K562 (cell line): ENCODE measurements around the gene LTB4R2. TPM values are rescaled to one million over a fixed set of nuclear protein-coding genes. Genes with fewer than 3 reads are reported as not detected.
A peak's percentile ranks its signal among the peaks of the same experiment; 100 is the strongest.

Source experiments
- CBFA2T3 ChIP-seq: fragments of 450-650 bp; IDR thresholded peaks from 2 replicates; pipeline ENCODE4 v1.6.1; 2017
- DDX20 ChIP-seq: fragments of 450-650 bp; IDR thresholded peaks from 2 replicates; pipeline ENCODE4 v1.6.1; 2016; ENCODE audit warnings: missing genetic modification characterization, low read depth, mild to moderate bottlenecking, missing compliant biosample characterization, moderate library complexity
- ILF3 ChIP-seq: fragments of 450-650 bp; IDR thresholded peaks from 2 replicates; pipeline ENCODE4 v1.6.1; 2018; ENCODE audit warnings: antibody characterized with exemption, mild to moderate bottlenecking, moderate library complexity, borderline replicate concordance
- NR1H2 ChIP-seq: sonication (generic); formaldehyde crosslinking; IDR thresholded peaks from 2 replicates; pipeline ENCODE4 v1.4.0; 2020; ENCODE audit warnings: mild to moderate bottlenecking, missing genetic modification reagents
- NR2C2 ChIP-seq, 2 experiments: fragments of 200-800 bp in 1 of 2; sonication (Bioruptor generic) in 1 of 2; sonication (generic) in 1 of 2; formaldehyde crosslinking in 1 of 2; IDR thresholded peaks; 2 replicates each; pipeline versions ENCODE4 v1.6.1 to v1.8.0; 2016 to 2022; ENCODE audit warnings: mild to moderate bottlenecking in 1 of 2, missing compliant biosample characterization in 1 of 2, missing genetic modification characterization in 1 of 2, missing genetic modification reagents in 1 of 2
- TCF7L2 ChIP-seq: fragments of 150-350 bp; IDR thresholded peaks from 2 replicates; pipeline ENCODE4 v1.6.1; 2016; ENCODE audit warnings: low read depth, mild to moderate bottlenecking, low read length, moderate library complexity
- TSC22D4 ChIP-seq: fragments of 450-650 bp; IDR thresholded peaks from 2 replicates; pipeline ENCODE4 v1.6.1; 2016; ENCODE audit warnings: missing genetic modification characterization, missing biosample characterization, control low read depth
- ZEB2 ChIP-seq: fragments of 450-650 bp; IDR thresholded peaks from 2 replicates; pipeline ENCODE4 v1.6.1; 2016
- ZNF239 ChIP-seq: fragments of 250-450 bp; sonication (Bioruptor Pico); IDR thresholded peaks from 2 replicates; pipeline ENCODE4 v1.4.0; 2020; ENCODE audit warnings: mild to moderate bottlenecking
- ZNF384 ChIP-seq: IDR thresholded peaks from 2 replicates; pipeline ENCODE4 v1.6.1; 2012; ENCODE audit warnings: low read depth, low read length, improper control_type of control experiment
- polyA plus RNA-seq, 8 experiments: library from polyadenylated mRNA; depleted of rRNA in 4 of 8; stranded (reverse) in 5 of 8; unstranded in 3 of 8; fragments of >200 nt; fragmentation: Nextera tagmentation in 2 of 8; fragmentation: Illumina TruSeq in 1 of 8; extraction: Ambion mirVana in 2 of 8; extraction: Trizol in 1 of 8; gene quantifications; 2 replicates each; pipeline versions ENCODE4 v1.2.1 to v1.2.3, GENCODE V29; 2011 to 2014; ENCODE audit warnings: inconsistent platforms in 1 of 8, missing spikeins in 1 of 8
- total RNA-seq, 7 experiments: library from RNA; depleted of rRNA in 6 of 7; stranded (reverse); fragments of >200 nt in 6 of 7; fragmentation: Illumina TruSeq in 2 of 7; extraction: Trizol in 2 of 7; gene quantifications; 2 replicates each; pipeline versions ENCODE4 v1.2.1 to v1.2.3, GENCODE V29; 2011 to 2021; ENCODE audit warnings: low replicate concordance in 1 of 7
- TF ChIP-seq, protein P1 (sequence below): fragments of 250-450 bp; sonication (Bioruptor Pico); IDR thresholded peaks from 2 replicates; pipeline ENCODE4 v1.5.0; 2021
- TF ChIP-seq, protein P2 (sequence below), 2 experiments: fragments of 450-650 bp in 1 of 2; sonication (generic) in 1 of 2; formaldehyde crosslinking in 1 of 2; IDR thresholded peaks in 1 of 2; conservative IDR thresholded peaks in 1 of 2; 2 replicates each; pipeline versions ENCODE4 v1.6.1 to v1.8.1; 2016 to 2023; ENCODE audit warnings: mild to moderate bottlenecking in 2 of 2, moderate library complexity in 2 of 2, inconsistent platforms in 1 of 2, missing genetic modification reagents in 1 of 2
- TF ChIP-seq, protein P3 (sequence below): sonication (generic); formaldehyde crosslinking; IDR thresholded peaks from 2 replicates; pipeline ENCODE4 v1.8.1; 2023; ENCODE audit warnings: mild to moderate bottlenecking, missing genetic modification reagents
- TF ChIP-seq, protein P4 (sequence below): sonication (generic); formaldehyde crosslinking; IDR thresholded peaks from 2 replicates; pipeline ENCODE4 v1.8.1; 2022; ENCODE audit warnings: missing genetic modification reagents
- TF ChIP-seq, protein P5 (sequence below): fragments of 250-450 bp; sonication (Bioruptor Pico); IDR thresholded peaks from 2 replicates; pipeline ENCODE4 v1.4.0; 2020
- TF ChIP-seq, protein P6 (sequence below): sonication (generic); formaldehyde crosslinking; IDR thresholded peaks from 2 replicates; pipeline ENCODE4 v1.8.0; 2023; ENCODE audit warnings: mild to moderate bottlenecking, missing genetic modification reagents

Gene LTB4R2
- total and polyA plus RNA-seq, 9 of the 15 experiments (the other 6 are each of a cell fraction or from before 2014, with no cell fraction given): 0.03 to 11.6 (median 2.8) TPM; not detected in 1

DNA sequence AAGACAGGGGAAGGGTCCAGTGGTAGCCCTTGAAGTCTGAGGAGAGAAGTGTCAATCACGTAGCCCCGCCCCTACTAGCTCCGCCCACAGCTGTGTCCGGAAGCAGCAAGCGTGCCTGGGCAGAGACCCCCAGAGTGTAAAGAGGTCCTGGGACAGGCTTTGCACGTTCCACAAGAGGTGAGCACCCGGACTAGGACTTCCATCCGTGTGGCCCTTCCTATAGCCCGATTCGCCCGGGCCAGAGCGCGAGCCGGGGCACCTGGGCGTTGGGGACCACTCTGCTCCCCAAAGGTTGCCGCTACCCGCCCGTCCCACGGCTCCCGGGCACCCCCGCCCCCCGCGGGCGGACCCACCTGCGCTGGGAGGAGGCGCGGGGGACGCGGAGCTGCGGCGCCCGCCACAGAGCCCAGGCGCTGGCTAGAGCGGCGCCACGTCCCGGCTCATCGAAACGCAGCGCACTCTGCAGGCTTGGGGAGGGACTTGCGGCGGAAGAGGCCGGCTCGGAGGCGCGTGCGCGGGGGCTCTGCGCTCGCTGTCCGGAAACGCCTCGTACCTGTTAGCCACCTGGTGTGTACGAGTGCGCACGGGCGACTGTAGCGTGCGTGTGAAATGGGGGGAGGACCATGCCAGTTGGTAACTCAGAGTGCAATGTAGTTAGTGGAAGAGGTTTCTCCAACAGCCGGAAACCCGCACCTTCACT lies 38.7 kb upstream of the LTB4R2 start, which contains the start of gene RABGGTA (continued):
- TF ChIP-seq ZNF384: peak; percentile 39; the same call in 1 of the 2 replicates
- TF ChIP-seq, protein P1, sequence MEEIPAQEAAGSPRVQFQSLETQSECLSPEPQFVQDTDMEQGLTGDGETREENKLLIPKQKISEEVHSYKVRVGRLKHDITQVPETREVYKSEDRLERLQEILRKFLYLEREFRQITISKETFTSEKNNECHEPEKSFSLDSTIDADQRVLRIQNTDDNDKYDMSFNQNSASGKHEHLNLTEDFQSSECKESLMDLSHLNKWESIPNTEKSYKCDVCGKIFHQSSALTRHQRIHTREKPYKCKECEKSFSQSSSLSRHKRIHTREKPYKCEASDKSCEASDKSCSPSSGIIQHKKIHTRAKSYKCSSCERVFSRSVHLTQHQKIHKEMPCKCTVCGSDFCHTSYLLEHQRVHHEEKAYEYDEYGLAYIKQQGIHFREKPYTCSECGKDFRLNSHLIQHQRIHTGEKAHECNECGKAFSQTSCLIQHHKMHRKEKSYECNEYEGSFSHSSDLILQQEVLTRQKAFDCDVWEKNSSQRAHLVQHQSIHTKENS (CRISPR knock-in tag): no peak
- TF ChIP-seq, protein P2, sequence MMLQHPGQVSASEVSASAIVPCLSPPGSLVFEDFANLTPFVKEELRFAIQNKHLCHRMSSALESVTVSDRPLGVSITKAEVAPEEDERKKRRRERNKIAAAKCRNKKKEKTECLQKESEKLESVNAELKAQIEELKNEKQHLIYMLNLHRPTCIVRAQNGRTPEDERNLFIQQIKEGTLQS (IDR thresholded peaks at IDR 0.05): no peak
- TF ChIP-seq, protein P2 (CRISPR knock-in tag; conservative IDR thresholded peaks at IDR 0.05): no peak
- peak; percentile 80 for TF ChIP-seq ZEB2
- TF ChIP-seq, protein P3, sequence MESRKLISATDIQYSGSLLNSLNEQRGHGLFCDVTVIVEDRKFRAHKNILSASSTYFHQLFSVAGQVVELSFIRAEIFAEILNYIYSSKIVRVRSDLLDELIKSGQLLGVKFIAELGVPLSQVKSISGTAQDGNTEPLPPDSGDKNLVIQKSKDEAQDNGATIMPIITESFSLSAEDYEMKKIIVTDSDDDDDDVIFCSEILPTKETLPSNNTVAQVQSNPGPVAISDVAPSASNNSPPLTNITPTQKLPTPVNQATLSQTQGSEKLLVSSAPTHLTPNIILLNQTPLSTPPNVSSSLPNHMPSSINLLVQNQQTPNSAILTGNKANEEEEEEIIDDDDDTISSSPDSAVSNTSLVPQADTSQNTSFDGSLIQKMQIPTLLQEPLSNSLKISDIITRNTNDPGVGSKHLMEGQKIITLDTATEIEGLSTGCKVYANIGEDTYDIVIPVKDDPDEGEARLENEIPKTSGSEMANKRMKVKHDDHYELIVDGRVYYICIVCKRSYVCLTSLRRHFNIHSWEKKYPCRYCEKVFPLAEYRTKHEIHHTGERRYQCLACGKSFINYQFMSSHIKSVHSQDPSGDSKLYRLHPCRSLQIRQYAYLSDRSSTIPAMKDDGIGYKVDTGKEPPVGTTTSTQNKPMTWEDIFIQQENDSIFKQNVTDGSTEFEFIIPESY (CRISPR knock-in tag): no peak
- TF ChIP-seq, protein P4, sequence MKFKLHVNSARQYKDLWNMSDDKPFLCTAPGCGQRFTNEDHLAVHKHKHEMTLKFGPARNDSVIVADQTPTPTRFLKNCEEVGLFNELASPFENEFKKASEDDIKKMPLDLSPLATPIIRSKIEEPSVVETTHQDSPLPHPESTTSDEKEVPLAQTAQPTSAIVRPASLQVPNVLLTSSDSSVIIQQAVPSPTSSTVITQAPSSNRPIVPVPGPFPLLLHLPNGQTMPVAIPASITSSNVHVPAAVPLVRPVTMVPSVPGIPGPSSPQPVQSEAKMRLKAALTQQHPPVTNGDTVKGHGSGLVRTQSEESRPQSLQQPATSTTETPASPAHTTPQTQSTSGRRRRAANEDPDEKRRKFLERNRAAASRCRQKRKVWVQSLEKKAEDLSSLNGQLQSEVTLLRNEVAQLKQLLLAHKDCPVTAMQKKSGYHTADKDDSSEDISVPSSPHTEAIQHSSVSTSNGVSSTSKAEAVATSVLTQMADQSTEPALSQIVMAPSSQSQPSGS: no peak
- TF ChIP-seq, protein P5, sequence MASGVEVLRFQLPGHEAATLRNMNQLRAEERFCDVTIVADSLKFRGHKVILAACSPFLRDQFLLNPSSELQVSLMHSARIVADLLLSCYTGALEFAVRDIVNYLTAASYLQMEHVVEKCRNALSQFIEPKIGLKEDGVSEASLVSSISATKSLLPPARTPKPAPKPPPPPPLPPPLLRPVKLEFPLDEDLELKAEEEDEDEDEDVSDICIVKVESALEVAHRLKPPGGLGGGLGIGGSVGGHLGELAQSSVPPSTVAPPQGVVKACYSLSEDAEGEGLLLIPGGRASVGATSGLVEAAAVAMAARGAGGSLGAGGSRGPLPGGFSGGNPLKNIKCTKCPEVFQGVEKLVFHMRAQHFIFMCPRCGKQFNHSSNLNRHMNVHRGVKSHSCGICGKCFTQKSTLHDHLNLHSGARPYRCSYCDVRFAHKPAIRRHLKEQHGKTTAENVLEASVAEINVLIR (CRISPR knock-in tag): no peak
- peak; percentile 28; the same call in 1 of the 2 replicates for TF ChIP-seq CBFA2T3
- TF ChIP-seq DDX20 (tag): no peak
- TF ChIP-seq, protein P6, sequence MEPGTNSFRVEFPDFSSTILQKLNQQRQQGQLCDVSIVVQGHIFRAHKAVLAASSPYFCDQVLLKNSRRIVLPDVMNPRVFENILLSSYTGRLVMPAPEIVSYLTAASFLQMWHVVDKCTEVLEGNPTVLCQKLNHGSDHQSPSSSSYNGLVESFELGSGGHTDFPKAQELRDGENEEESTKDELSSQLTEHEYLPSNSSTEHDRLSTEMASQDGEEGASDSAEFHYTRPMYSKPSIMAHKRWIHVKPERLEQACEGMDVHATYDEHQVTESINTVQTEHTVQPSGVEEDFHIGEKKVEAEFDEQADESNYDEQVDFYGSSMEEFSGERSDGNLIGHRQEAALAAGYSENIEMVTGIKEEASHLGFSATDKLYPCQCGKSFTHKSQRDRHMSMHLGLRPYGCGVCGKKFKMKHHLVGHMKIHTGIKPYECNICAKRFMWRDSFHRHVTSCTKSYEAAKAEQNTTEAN (CRISPR knock-in tag): no peak
- no peak for TF ChIP-seq NR2C2 (CRISPR knock-in tag; IDR thresholded peaks at IDR 0.05)
- TF ChIP-seq NR2C2 (tag; IDR thresholded peaks at IDR 0.05): 0 out of 2 replicates have a peak, but pooled peaks have one; percentile 64
- TF ChIP-seq ILF3: no peak; the same call in 1 of the 2 replicates
- no peak for TF ChIP-seq ZNF239 (CRISPR knock-in tag)
- TF ChIP-seq NR1H2 (CRISPR knock-in tag): no peak
- TF ChIP-seq TCF7L2: no peak
- no peak for TF ChIP-seq TSC22D4 (tag)
